Gastroesophageal sphincter (tissue), 3 donors: ENCODE results near the gene RRP8.

Experiments used
- EP300 ChIP-seq: sonication (generic); formaldehyde crosslinking; IDR thresholded peaks from one replicate; pipeline ENCODE4 v1.6.1; 2017; ENCODE audit warnings: antibody characterized with exemption, mild to moderate bottlenecking
- POLR2A ChIP-seq, 2 donors: fragments of 450-650 bp; IDR thresholded peaks; one replicate each; pipeline ENCODE4 v1.6.1; 2017; ENCODE audit warnings: antibody characterized with exemption in 2 of 2, mild to moderate bottlenecking in 2 of 2, moderate library complexity in 1 of 2
- POLR2AphosphoS5 ChIP-seq: sonication (generic); formaldehyde crosslinking; IDR thresholded peaks from one replicate; pipeline ENCODE4 v1.6.1; 2017; ENCODE audit warnings: antibody characterized with exemption
- TF ChIP-seq, protein P1 (sequence below), 4 experiments: fragments of 200-600 bp in 2 of 4; fragments of 450-650 bp in 2 of 4; sonication (generic) in 1 of 4; IDR thresholded peaks; one replicate each; pipeline ENCODE4 v1.5.1; 2017 to 2019; ENCODE audit warnings: antibody characterized with exemption in 4 of 4, mild to moderate bottlenecking in 2 of 4, moderate library complexity in 2 of 4

DNA sequence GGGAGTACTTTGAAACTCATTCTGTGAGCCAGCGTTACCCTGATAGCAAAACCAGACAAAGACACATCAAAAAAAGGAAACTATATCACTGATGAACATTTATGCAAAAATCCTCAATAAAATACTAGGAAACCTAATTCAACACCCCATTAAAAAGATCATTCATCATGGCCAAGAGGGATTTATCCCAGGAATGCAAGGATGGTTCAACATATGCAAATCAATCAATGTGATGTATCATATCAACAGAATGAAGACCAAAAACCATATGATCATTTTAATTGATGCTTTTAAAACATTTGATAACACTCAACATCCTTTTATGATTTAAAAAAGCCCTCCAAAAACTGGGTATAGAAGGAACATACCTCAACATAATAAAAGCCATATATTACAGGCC lies 19.8 kb downstream of the RRP8 start:
- TF ChIP-seq, protein P1, sequence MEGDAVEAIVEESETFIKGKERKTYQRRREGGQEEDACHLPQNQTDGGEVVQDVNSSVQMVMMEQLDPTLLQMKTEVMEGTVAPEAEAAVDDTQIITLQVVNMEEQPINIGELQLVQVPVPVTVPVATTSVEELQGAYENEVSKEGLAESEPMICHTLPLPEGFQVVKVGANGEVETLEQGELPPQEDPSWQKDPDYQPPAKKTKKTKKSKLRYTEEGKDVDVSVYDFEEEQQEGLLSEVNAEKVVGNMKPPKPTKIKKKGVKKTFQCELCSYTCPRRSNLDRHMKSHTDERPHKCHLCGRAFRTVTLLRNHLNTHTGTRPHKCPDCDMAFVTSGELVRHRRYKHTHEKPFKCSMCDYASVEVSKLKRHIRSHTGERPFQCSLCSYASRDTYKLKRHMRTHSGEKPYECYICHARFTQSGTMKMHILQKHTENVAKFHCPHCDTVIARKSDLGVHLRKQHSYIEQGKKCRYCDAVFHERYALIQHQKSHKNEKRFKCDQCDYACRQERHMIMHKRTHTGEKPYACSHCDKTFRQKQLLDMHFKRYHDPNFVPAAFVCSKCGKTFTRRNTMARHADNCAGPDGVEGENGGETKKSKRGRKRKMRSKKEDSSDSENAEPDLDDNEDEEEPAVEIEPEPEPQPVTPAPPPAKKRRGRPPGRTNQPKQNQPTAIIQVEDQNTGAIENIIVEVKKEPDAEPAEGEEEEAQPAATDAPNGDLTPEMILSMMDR (IDR thresholded peaks at IDR 0.05): no peak
- no peak for TF ChIP-seq EP300
- no peak for TF ChIP-seq POLR2AphosphoS5
- TF ChIP-seq POLR2A (IDR thresholded peaks at IDR 0.05): no peak
